ENCODE results near the gene PLPPR4. TPM values are rescaled to one million over a fixed set of nuclear protein-coding genes. Genes with fewer than 3 reads are reported as not detected.

PLPPR4 gene
- total RNA-seq, 4 donors from 2014 or later: 1.6 to 5.1 (median 1.9) TPM

- TF ChIP-seq POLR2A (IDR thresholded peaks at IDR 0.05): no peak
- TF ChIP-seq CTCF (IDR thresholded peaks at IDR 0.05): no peak
- 84 to 88% methylated on average over 3 of the region's 3 CpGs for WGBS, 2 donors
Measured at GRCh38 chr1:99326215-99326949, 62.1 kb downstream of the PLPPR4 start.

GRCh38 chr1:99327357-99327756 lies 63.1 kb downstream of the PLPPR4 start:
- WGBS, 2 donors: 43 to 56% methylated on average over 3 of the region's 3 CpGs
- intact Hi-C loops (cut with DNase I; ENCODE audit: low total_unique reads): no loop called here
- TF ChIP-seq POLR2A (IDR thresholded peaks at IDR 0.05): no peak
- TF ChIP-seq CTCF (IDR thresholded peaks at IDR 0.05): no peak
- no peak overlapping the region for H3K4me3 ChIP-seq (ENCODE audit: low read depth, poor library complexity, severe bottlenecking)
- DNase-seq (ENCODE audit: low spot score in 2 of 2): no peak

More at GRCh38 chr1:99326215-99326949, 62.1 kb downstream of the PLPPR4 start:
- no peak for DNase-seq (ENCODE audit: low spot score in 2 of 2)
- intact Hi-C loops (cut with DNase I; ENCODE audit: low total_unique reads): no loop called here
- no peak overlapping the region for H3K4me3 ChIP-seq (ENCODE audit: low read depth, poor library complexity, severe bottlenecking)

- intact Hi-C loops (cut with DNase I; ENCODE audit: low total_unique reads): no loop called here
- 76 to 87% methylated on average over 1 of the region's 1 CpG for WGBS, 2 donors
- H3K4me3 ChIP-seq (ENCODE audit: low read depth, poor library complexity, severe bottlenecking): no peak overlapping the region
- no peak for DNase-seq (ENCODE audit: low spot score in 2 of 2)
- TF ChIP-seq POLR2A (IDR thresholded peaks at IDR 0.05): no peak
- no peak for TF ChIP-seq CTCF (IDR thresholded peaks at IDR 0.05)
Measured at GRCh38 chr1:99328171-99328570, 63.9 kb downstream of the PLPPR4 start.

- WGBS, 2 donors: 52 to 90% methylated on average over 3 of the region's 3 CpGs
- DNase-seq (ENCODE audit: low spot score in 2 of 2): no peak
- intact Hi-C loops (cut with DNase I; ENCODE audit: low total_unique reads): no loop called here
- no peak for TF ChIP-seq CTCF (IDR thresholded peaks at IDR 0.05)
- TF ChIP-seq POLR2A (IDR thresholded peaks at IDR 0.05): no peak
- no peak overlapping the region for H3K4me3 ChIP-seq (ENCODE audit: low read depth, poor library complexity, severe bottlenecking)
Measured at GRCh38 chr1:99331083-99331482, 66.8 kb downstream of the PLPPR4 start.

GRCh38 chr1:99331636-99332035 lies 67.3 kb downstream of the PLPPR4 start:
- no peak for TF ChIP-seq POLR2A (IDR thresholded peaks at IDR 0.05)
- no peak for TF ChIP-seq CTCF (IDR thresholded peaks at IDR 0.05)
- H3K4me3 ChIP-seq (ENCODE audit: low read depth, poor library complexity, severe bottlenecking): no peak overlapping the region
- no peak for DNase-seq (ENCODE audit: low spot score in 2 of 2)
- intact Hi-C loops (cut with DNase I; ENCODE audit: low total_unique reads): no loop called here
- 64 to 65% methylated on average over 2 of the region's 2 CpGs for WGBS, 2 donors

GRCh38 chr1:99332561-99332960 lies 68.3 kb downstream of the PLPPR4 start:
- no peak for DNase-seq (ENCODE audit: low spot score in 2 of 2)
- no peak overlapping the region for H3K4me3 ChIP-seq (ENCODE audit: low read depth, poor library complexity, severe bottlenecking)
- WGBS, 2 donors: 85 to 89% methylated on average over 1 of the region's 1 CpG
- intact Hi-C loops (cut with DNase I; ENCODE audit: low total_unique reads): no loop called here
- no peak for TF ChIP-seq CTCF (IDR thresholded peaks at IDR 0.05)
- TF ChIP-seq POLR2A (IDR thresholded peaks at IDR 0.05): no peak
